Breast epithelium (tissue), 3 donors: ENCODE results near the gene CCNDBP1.

Experiments used
- POLR2A ChIP-seq: fragments of 450-650 bp; IDR thresholded peaks from one replicate; pipeline ENCODE4 v1.6.1; 2016; ENCODE audit warnings: antibody characterized with exemption, mild to moderate bottlenecking, moderate library complexity
- TF ChIP-seq, protein P1 (sequence below), 3 donors: fragments of 450-650 bp; IDR thresholded peaks; one replicate each; pipeline ENCODE4 v1.5.1; 2016 to 2017; ENCODE audit warnings: antibody characterized with exemption in 3 of 3, mild to moderate bottlenecking in 3 of 3, moderate library complexity in 3 of 3

DNA sequence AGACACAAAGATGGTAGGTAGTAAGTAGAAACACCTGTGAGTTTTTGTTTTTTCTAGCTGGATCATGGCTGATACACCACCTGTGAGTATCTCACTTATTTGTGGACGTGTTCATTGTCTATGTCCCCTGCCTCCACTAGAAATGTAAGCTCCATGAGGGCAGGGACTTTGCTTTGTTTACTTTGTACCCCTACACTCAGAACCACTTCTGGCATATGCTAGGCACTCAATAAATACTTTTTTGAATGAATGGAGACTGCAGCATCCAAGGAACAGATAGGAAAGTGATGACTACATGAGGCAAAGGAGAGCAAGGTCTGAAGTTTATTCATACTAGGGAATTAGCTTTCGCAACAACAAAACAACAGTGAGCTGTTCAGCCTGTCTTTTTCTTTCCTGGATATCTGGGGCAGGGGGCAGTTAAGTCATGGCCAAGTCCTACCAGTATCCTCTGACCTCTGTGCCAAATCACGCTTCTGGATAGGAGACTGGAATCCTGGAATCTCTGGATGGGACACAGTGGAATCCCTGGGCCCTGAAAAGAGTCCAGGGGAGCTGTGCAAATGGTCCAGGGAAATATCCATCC is 47.2 kb downstream of the CCNDBP1 start:
- TF ChIP-seq, protein P1, sequence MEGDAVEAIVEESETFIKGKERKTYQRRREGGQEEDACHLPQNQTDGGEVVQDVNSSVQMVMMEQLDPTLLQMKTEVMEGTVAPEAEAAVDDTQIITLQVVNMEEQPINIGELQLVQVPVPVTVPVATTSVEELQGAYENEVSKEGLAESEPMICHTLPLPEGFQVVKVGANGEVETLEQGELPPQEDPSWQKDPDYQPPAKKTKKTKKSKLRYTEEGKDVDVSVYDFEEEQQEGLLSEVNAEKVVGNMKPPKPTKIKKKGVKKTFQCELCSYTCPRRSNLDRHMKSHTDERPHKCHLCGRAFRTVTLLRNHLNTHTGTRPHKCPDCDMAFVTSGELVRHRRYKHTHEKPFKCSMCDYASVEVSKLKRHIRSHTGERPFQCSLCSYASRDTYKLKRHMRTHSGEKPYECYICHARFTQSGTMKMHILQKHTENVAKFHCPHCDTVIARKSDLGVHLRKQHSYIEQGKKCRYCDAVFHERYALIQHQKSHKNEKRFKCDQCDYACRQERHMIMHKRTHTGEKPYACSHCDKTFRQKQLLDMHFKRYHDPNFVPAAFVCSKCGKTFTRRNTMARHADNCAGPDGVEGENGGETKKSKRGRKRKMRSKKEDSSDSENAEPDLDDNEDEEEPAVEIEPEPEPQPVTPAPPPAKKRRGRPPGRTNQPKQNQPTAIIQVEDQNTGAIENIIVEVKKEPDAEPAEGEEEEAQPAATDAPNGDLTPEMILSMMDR (IDR thresholded peaks at IDR 0.05), result no peak
- TF ChIP-seq POLR2A, result no peak
